Measurements from ENCODE around the gene ZNRD2. TPM values are rescaled to one million over a fixed set of nuclear protein-coding genes. Genes with fewer than 3 reads are reported as not detected.
A peak's percentile ranks its signal among the peaks of the same experiment; 100 is the strongest.

ZNRD2 gene
- total and polyA plus RNA-seq, 8 donors = 21.7 to 55.7 (median 50.0) TPM

- no peak for TF ChIP-seq CTCF (IDR thresholded peaks at IDR 0.05)
- H3K27me3 ChIP-seq = no peaks in the 10 kb centered on the region
- ATAC-seq (no peak), DNase-seq (no peak)
- intact Hi-C loops (cut with DNase I) = no loop called here
- no peaks in the 10 kb centered on the region for H3K9me3 ChIP-seq
- peak overlapping the region in 1 of 2 donors; percentile 9 for H3K4me3 ChIP-seq
- H3K27ac ChIP-seq = peak overlapping the region in 1 of 2 donors; percentile 84
- H3K36me3 ChIP-seq = peaks cover 0 to 86% of the 10 kb centered on the region in 2 donors
- peaks cover 8 to 51% of the 10 kb centered on the region in 2 donors for H3K4me1 ChIP-seq
Measured at GRCh38 chr11:65586247-65586630, 16.0 kb downstream of the ZNRD2 start.

GRCh38 chr11:65586676-65587075 is 16.4 kb downstream of the ZNRD2 start:
- DNase-seq = no peak
- Histone ChIP-seq H3K27ac (peak overlapping the region in 1 of 2 donors; percentile 84), H3K9me3 (no peaks in the 10 kb centered on the region), H3K4me3 (peak overlapping the region in 1 of 2 donors; percentile 9), H3K4me1 (peaks cover 8 to 53% of the 10 kb centered on the region in 2 donors), H3K27me3 (no peaks in the 10 kb centered on the region), H3K36me3 (peaks cover 0 to 86% of the 10 kb centered on the region in 2 donors)
- TF ChIP-seq CTCF (IDR thresholded peaks at IDR 0.05) = no peak
- intact Hi-C loops (cut with DNase I) = no loop called here
- ATAC-seq = no peak

- peak; percentile 36 to 62 for TF ChIP-seq CTCF (IDR thresholded peaks at IDR 0.05)
- intact Hi-C loops (cut with DNase I) = no loop called here
- Histone ChIP-seq H3K36me3 (peaks cover 0 to 86% of the 10 kb centered on the region in 2 donors), H3K4me3 (peak overlapping the region in 1 of 2 donors; percentile 24), H3K27me3 (no peaks in the 10 kb centered on the region), H3K9me3 (no peaks in the 10 kb centered on the region), H3K27ac (peak overlapping the region in 1 of 2 donors; percentile 84), H3K4me1 (peaks cover 10 to 65% of the 10 kb centered on the region in 2 donors)
- ATAC-seq = peak; percentile 66
- DNase-seq = peak in 2 of 4 donors; percentile 71 to 87
Measured at GRCh38 chr11:65588199-65589054, 18.1 kb downstream of the ZNRD2 start.

GRCh38 chr11:65589444-65590239 is 19.4 kb downstream of the ZNRD2 start:
- ATAC-seq = no peak
- DNase-seq = no peak
- H3K36me3 ChIP-seq = peaks cover 0 to 81% of the 10 kb centered on the region in 2 donors

More at GRCh38 chr11:65589444-65590239, 19.4 kb downstream of the ZNRD2 start:
- intact Hi-C loops (cut with DNase I) = loop anchor here in 1 of 2 donors (10.0 kb wide), 1 partner anchor 45 kb away; no protein-coding TSS in a partner anchor
- TF ChIP-seq CTCF (IDR thresholded peaks at IDR 0.05) = no peak
- Histone ChIP-seq H3K27ac (peak overlapping the region in 1 of 2 donors; percentile 55), H3K4me3 (no peak overlapping the region), H3K9me3 (no peaks in the 10 kb centered on the region), H3K4me1 (peaks cover 10 to 73% of the 10 kb centered on the region in 2 donors), H3K27me3 (no peaks in the 10 kb centered on the region)
